PC-3 (cell line): Measurements from ENCODE around the gene ZNF784. TPM values are rescaled to one million over a fixed set of nuclear protein-coding genes. Genes with fewer than 3 reads are reported as not detected.
"Not testable (repeated sequence)": the region's sequence is repeated elsewhere in the genome, so short reads cannot be mapped to it uniquely, and the experiment has no call there.

Experiments
- ATAC-seq: fragments of 200-7000 bp; cut with Tn5 transposase; 2 replicates; pipeline ENCODE4 v1.9.1; 2020; ENCODE audit warnings: mild to moderate bottlenecking, moderate library complexity
- BruUV-seq: library from RNA; stranded (reverse); fragments of 400-500 nt; replicated peaks from 2 replicates; lab custom pipeline; 2021; lab: Mats Ljungman, UMichigan
- CTCF ChIA-PET: fragments of 300-600 bp; sonication (Branson Sonifier 250); formaldehyde crosslinking; loops from one replicate; lab custom pipeline; 2022; ENCODE audit warnings: antibody characterized with exemption; lab: Charles Lee
- POLR2A ChIA-PET: fragments of 300-600 bp; sonication (Branson Sonifier 250); formaldehyde crosslinking; loops from one replicate; lab custom pipeline; 2022; ENCODE audit warnings: antibody characterized with exemption; ENCODE audit not compliant: unreplicated experiment; lab: Charles Lee
- DNase-seq: peaks from one replicate; pipeline ENCODE4 v3.0.0-alpha.2; 2015
- H2AFZ ChIP-seq: fragments of 300-600 bp; sonication (generic); 2 replicates; pipeline ENCODE4 v1.6.0; 2016; ENCODE audit warnings: antibody characterized with exemption, low read length
- H3F3A ChIP-seq: fragments of 300-600 bp; sonication (generic); one replicate; pipeline ENCODE4 v1.6.0; 2017; ENCODE audit warnings: antibody characterized with exemption, low read length, control low read depth, mild to moderate bottlenecking; ENCODE audit not compliant: unreplicated experiment
- H3K27ac ChIP-seq: fragments of 300-600 bp; sonication (generic); 2 replicates; pipeline ENCODE4 v1.5.1; 2016; ENCODE audit warnings: mild to moderate bottlenecking, low read length
- H3K27me3 ChIP-seq: fragments of 300-600 bp; sonication (generic); 2 replicates; pipeline ENCODE4 v1.6.1; 2016; ENCODE audit warnings: low read length, mixed read lengths
- H3K36me3 ChIP-seq: fragments of 300-600 bp; sonication (generic); 2 replicates; pipeline ENCODE4 v1.6.1; 2016; ENCODE audit warnings: low read depth, mixed run types, low read length, mixed read lengths
- H3K4me1 ChIP-seq: fragments of 300-600 bp; sonication (generic); 2 replicates; pipeline ENCODE4 v1.5.1; 2016; ENCODE audit warnings: low read length; ENCODE audit not compliant: insufficient read depth
- H3K4me2 ChIP-seq: fragments of 300-600 bp; sonication (generic); 2 replicates; pipeline ENCODE4 v1.6.0; 2016; ENCODE audit warnings: low read length
- H3K4me3 ChIP-seq: fragments of 300-600 bp; sonication (generic); 2 replicates; pipeline ENCODE4 v1.5.1; 2016; ENCODE audit warnings: mild to moderate bottlenecking, low read length, mixed read lengths
- H3K79me2 ChIP-seq: fragments of 300-600 bp; sonication (generic); 2 replicates; pipeline ENCODE4 v1.6.1; 2017; ENCODE audit warnings: low read length, mixed read lengths
- H3K9ac ChIP-seq: fragments of 300-600 bp; sonication (generic); 2 replicates; pipeline ENCODE4 v1.6.0; 2016; ENCODE audit warnings: mild to moderate bottlenecking, low read length
- H3K9me2 ChIP-seq: fragments of 300-600 bp; sonication (generic); replicated peaks from 2 replicates; pipeline ENCODE4 v1.6.1; 2016; ENCODE audit warnings: mixed run types, low read length, mixed read lengths
- H3K9me3 ChIP-seq: fragments of 300-600 bp; sonication (generic); 2 replicates; pipeline ENCODE4 v1.6.1; 2016; ENCODE audit warnings: low read length, mixed read lengths
- H4K20me1 ChIP-seq: fragments of 300-600 bp; sonication (generic); 2 replicates; pipeline ENCODE4 v1.6.1; 2016; ENCODE audit warnings: low read length, mixed read lengths
- EZH2 ChIP-seq: fragments of 300-600 bp; sonication (generic); IDR thresholded peaks from one replicate; pipeline ENCODE4 v1.6.1; 2017; ENCODE audit warnings: antibody characterized with exemption, mild to moderate bottlenecking, low read length; ENCODE audit not compliant: unreplicated experiment
- EZH2phosphoT487 ChIP-seq: fragments of 300-600 bp; sonication (generic); IDR thresholded peaks from 2 replicates; pipeline ENCODE4 v1.6.1; 2018; ENCODE audit warnings: mild to moderate bottlenecking, antibody characterized with exemption, low read length, borderline replicate concordance
- intact Hi-C: fragments of 100-400 bp; cut with micrococcal nuclease; formaldehyde crosslinking; loops from 2 replicates; pipeline ENCODE4 v1.9.0; 2023
- total RNA-seq: library from RNA; depleted of rRNA; stranded (reverse); fragments of >200 nt; gene quantifications from 2 replicates; pipeline ENCODE4 v1.2.3, GENCODE V29; 2014; rRNA removed
- TF ChIP-seq, protein P1 (sequence below): fragments of 300-600 bp; sonication (generic); conservative IDR thresholded peaks from 2 replicates; pipeline ENCODE4 v1.5.1; 2017; ENCODE audit warnings: antibody characterized with exemption, low read depth, mild to moderate bottlenecking, low read length

ZNF784 gene
- total RNA-seq, 1 experiment from 2014 or later: 9.0 TPM

DNA sequence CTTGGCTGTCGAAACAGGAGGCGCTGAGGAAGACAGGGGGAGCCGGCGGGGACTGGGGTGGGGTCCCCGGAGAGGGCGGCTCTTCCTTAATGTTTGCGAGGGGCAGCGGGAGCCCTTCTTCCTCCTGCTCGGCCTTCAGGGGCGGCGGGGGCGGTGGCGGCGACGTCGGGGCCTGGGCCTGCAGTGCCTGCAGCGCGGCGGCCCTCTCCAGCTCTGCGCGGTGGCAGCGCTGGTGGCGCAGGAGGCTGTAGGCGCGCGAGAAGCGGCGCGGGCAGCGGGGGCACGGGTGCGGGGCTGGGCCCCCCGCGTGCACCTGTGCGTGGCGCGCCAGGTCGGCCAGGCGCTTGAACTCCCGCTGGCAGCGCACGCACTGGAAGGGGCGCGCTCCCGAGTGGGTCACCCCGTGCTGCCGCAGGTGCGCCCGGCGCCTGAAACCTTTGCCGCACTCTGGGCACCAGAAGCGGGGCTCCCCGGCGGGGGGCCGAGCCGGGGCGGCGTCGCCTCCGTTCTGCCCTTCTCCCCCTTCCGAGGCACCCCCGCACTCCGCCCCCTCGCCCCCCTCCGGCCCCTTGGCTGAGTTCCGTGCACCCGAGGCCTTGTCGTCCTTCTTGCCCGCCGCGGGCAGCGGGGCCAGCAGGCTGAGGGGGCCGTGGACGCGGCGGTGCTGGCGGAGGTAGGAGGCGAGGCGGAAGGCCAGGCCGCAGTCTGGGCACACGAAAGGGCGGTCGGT, 46.2 kb downstream of the ZNF784 start:
- Histone ChIP-seq H3K9ac (no peak overlapping the region), H3K9me2 (no peaks in the 10 kb centered on the region), H3K4me3 (no peak overlapping the region), H2AFZ (no peak overlapping the region), H3K27me3 (no peaks in the 10 kb centered on the region), H3K4me2 (no peak overlapping the region), H3K4me1 (peaks cover 6% of the 10 kb centered on the region; the same call in 1 of the 2 replicates), H3F3A (no peaks in the 10 kb centered on the region), H3K27ac (no peak overlapping the region), H3K79me2 (peaks cover 24% of the 10 kb centered on the region), H3K36me3 (no peaks in the 10 kb centered on the region; the same call in 1 of the 2 replicates), H3K9me3 (no peaks in the 10 kb centered on the region), H4K20me1 (no peaks in the 10 kb centered on the region)
- POLR2A ChIA-PET: no interaction called here
- ATAC-seq (no peak), DNase-seq (no peak)
- TF ChIP-seq, protein P1, sequence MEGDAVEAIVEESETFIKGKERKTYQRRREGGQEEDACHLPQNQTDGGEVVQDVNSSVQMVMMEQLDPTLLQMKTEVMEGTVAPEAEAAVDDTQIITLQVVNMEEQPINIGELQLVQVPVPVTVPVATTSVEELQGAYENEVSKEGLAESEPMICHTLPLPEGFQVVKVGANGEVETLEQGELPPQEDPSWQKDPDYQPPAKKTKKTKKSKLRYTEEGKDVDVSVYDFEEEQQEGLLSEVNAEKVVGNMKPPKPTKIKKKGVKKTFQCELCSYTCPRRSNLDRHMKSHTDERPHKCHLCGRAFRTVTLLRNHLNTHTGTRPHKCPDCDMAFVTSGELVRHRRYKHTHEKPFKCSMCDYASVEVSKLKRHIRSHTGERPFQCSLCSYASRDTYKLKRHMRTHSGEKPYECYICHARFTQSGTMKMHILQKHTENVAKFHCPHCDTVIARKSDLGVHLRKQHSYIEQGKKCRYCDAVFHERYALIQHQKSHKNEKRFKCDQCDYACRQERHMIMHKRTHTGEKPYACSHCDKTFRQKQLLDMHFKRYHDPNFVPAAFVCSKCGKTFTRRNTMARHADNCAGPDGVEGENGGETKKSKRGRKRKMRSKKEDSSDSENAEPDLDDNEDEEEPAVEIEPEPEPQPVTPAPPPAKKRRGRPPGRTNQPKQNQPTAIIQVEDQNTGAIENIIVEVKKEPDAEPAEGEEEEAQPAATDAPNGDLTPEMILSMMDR: no peak
- TF ChIP-seq EZH2phosphoT487: no peak
- TF ChIP-seq EZH2: no peak
- CTCF ChIA-PET: no interaction called here
- BruUV-seq: no TSS peak
- intact Hi-C loops: no loop called here

DNA sequence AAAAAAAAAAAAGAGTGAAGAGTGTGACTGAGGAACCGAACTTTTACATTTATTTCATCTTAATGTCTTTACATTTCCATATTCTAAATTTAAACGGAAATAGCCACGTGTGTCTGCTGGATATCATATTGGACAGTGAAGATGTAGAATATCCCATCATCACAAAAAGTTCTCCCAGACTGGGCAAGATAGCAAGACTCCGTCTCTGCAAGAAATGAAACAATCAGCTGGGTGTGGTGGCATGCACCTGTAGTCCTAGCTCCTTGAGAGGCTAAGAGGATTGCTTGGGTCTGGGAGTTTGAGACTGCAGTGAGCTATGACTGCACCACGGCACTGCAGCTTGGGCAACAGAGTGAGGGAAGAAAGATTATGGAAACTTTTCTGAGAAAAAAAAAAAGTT, 47.6 kb downstream of the ZNF784 start:
- DNase-seq (no peak), ATAC-seq (no peak)
- intact Hi-C loops: no loop called here
- no peak overlapping the region for H3K9ac ChIP-seq
- POLR2A ChIA-PET: no interaction called here
- no peak for TF ChIP-seq EZH2
- H3K4me3 ChIP-seq: no peak overlapping the region
- no peaks in the 10 kb centered on the region for H4K20me1 ChIP-seq
- CTCF ChIA-PET: no interaction called here
- H3K27ac ChIP-seq: no peak overlapping the region
- no peaks in the 10 kb centered on the region; the same call in 1 of the 2 replicates for H3K36me3 ChIP-seq
- H3F3A ChIP-seq: no peaks in the 10 kb centered on the region
- H3K4me2 ChIP-seq: no peak overlapping the region
- H2AFZ ChIP-seq: no peak overlapping the region
- BruUV-seq: no TSS peak
- H3K9me3 ChIP-seq: no peaks in the 10 kb centered on the region
- peaks cover 4% of the 10 kb centered on the region; the same call in 1 of the 2 replicates for H3K4me1 ChIP-seq
- H3K79me2 ChIP-seq: peaks cover 24% of the 10 kb centered on the region
- H3K27me3 ChIP-seq: no peaks in the 10 kb centered on the region
- H3K9me2 ChIP-seq: no peaks in the 10 kb centered on the region

DNA sequence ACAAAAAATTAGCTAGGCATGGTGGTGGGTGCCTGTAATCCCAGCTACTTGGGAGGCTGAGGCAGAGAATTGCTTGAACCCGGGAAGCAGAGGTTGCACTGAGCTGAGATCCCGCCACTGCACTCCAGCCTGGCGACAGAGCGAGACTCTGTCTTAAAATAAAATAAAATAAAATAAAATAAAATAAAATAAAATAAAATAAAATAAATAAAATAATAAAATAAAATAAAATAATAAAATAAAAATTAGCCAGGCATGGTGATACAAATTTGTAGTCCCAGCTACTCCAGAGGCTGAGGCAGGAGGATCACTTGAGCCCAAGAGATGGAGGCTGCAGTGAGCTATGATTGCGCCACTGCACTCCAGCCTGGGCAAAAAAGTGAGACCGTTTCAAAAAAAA, 50.4 kb downstream of the ZNF784 start:
- H2AFZ ChIP-seq, H3K79me2 ChIP-seq, H3K9me3 ChIP-seq, H3K4me2 ChIP-seq, H3K4me1 ChIP-seq, POLR2A ChIA-PET, H3K9me2 ChIP-seq, H3K9ac ChIP-seq, ATAC-seq, H3K36me3 ChIP-seq, H3K27ac ChIP-seq, intact Hi-C loops, H3K4me3 ChIP-seq, H4K20me1 ChIP-seq, H3K27me3 ChIP-seq, BruUV-seq, DNase-seq, H3F3A ChIP-seq: not testable (repeated sequence)
- CTCF ChIA-PET: interaction anchor here (0.7 kb wide), 1 partner anchor 17 kb away, joined by 11 read pairs; no protein-coding TSS in a partner anchor

Other genes starting within 250 kb of the ZNF784 start
- not detected in 2 replicates for gene TMEM190, start 247.7 kb downstream of the ZNF784 start, total RNA-seq
- gene TMEM238, start 240.3 kb downstream of the ZNF784 start, total RNA-seq: 22.1 and 22.8 TPM in 2 replicates
- 550 and 836 TPM in 2 replicates for gene RPL28, start 238.6 kb downstream of the ZNF784 start, total RNA-seq
- gene UBE2S, start 216.8 kb downstream of the ZNF784 start, total RNA-seq: 2,068 and 2,245 TPM in 2 replicates
- not detected in 2 replicates for gene SHISA7, start 181.3 kb downstream of the ZNF784 start, total RNA-seq
- gene ISOC2, start 162.9 kb downstream of the ZNF784 start, total RNA-seq: 251 and 270 TPM in 2 replicates
- gene C19orf85, start 159.8 kb downstream of the ZNF784 start, total RNA-seq: not detected in 2 replicates
- 11.8 and 24.2 TPM in 2 replicates for gene ZNF628, start 147.9 kb downstream of the ZNF784 start, total RNA-seq
- gene NAT14, start 139.4 kb downstream of the ZNF784 start, total RNA-seq: 17.5 and 21.0 TPM in 2 replicates
- gene SSC5D, start 136.1 kb downstream of the ZNF784 start, total RNA-seq: 0.17 TPM in 1 of 2 replicates, not detected in the other
- not detected in 2 replicates for gene SBK2, start 87.4 kb downstream of the ZNF784 start, total RNA-seq
- 0.46 TPM in 1 of 2 replicates, not detected in the other for gene SBK3, start 79.0 kb downstream of the ZNF784 start, total RNA-seq
- gene ZNF579, start 43.7 kb downstream of the ZNF784 start, total RNA-seq: 13.5 and 26.1 TPM in 2 replicates
- 11.6 and 11.7 TPM in 2 replicates for gene FIZ1, start 25.0 kb downstream of the ZNF784 start, total RNA-seq
- gene ZNF524, start 24.3 kb downstream of the ZNF784 start, total RNA-seq: 27.7 and 33.1 TPM in 2 replicates
- 5.5 and 8.2 TPM in 2 replicates for gene ZNF865, start 18.9 kb downstream of the ZNF784 start, total RNA-seq
- 15.2 and 23.9 TPM in 2 replicates for gene ZNF580, start 16.4 kb upstream of the ZNF784 start, total RNA-seq
- gene ZNF581, start 19.1 kb upstream of the ZNF784 start, total RNA-seq: 25.6 and 37.5 TPM in 2 replicates
- 36.0 and 41.4 TPM in 2 replicates for gene CCDC106, start 23.6 kb upstream of the ZNF784 start, total RNA-seq
- 343 and 360 TPM in 2 replicates for gene U2AF2, start 30.5 kb upstream of the ZNF784 start, total RNA-seq
- gene EPN1, start 50.7 kb upstream of the ZNF784 start, total RNA-seq: 203 and 240 TPM in 2 replicates
- gene NLRP9, start 113.8 kb upstream of the ZNF784 start, total RNA-seq: not detected in 2 replicates
- gene RFPL4A, start 134.5 kb upstream of the ZNF784 start, total RNA-seq: not detected in 2 replicates
- not detected in 2 replicates for gene RFPL4AL1, start 144.6 kb upstream of the ZNF784 start, total RNA-seq
- 0.15 and 0.23 TPM in 2 replicates for gene NLRP11, start 207.4 kb upstream of the ZNF784 start, total RNA-seq
- not detected in 2 replicates for gene NLRP4, start 212.0 kb upstream of the ZNF784 start, total RNA-seq